ENCODE results near the gene LMNTD2.
A peak's percentile ranks its signal among the peaks of the same experiment; 100 is the strongest.

The LMNTD2 gene

GRCh38 chr11:560305-561147 lies at the start of gene LMNTD2, which contains the start of gene RASSF7:
LMNTD2 (minus strand) TSS chr11:560738; CDS start chr11:560716, 22 bp downstream.
RASSF7 (plus strand) TSS chr11:560970; CDS start chr11:561769, 799 bp downstream.
- DNase-seq (ENCODE audit: low read depth in 3 of 3), result peak; percentile 90 to 96 (median 91)

- DNase-seq (ENCODE audit: low read depth in 3 of 3), result no peak
Observed at GRCh38 chr11:609341-609811, 48.8 kb upstream of the LMNTD2 start.

GRCh38 chr11:608791-609251 lies 48.3 kb upstream of the LMNTD2 start:
- DNase-seq (ENCODE audit: low read depth in 3 of 3), result no peak

- DNase-seq (ENCODE audit: low read depth in 3 of 3), result no peak
Observed at GRCh38 chr11:607971-608659, 47.6 kb upstream of the LMNTD2 start.

- DNase-seq (ENCODE audit: low read depth in 3 of 3), result no peak
Observed at GRCh38 chr11:607020-607780, 46.7 kb upstream of the LMNTD2 start.

- DNase-seq (ENCODE audit: low read depth in 3 of 3), result no peak
Observed at GRCh38 chr11:606245-606644, 45.7 kb upstream of the LMNTD2 start.

- no peak for DNase-seq (ENCODE audit: low read depth in 3 of 3)
Observed at GRCh38 chr11:605286-606129, 45.0 kb upstream of the LMNTD2 start.

GRCh38 chr11:603154-603553 lies 42.6 kb upstream of the LMNTD2 start:
- no peak for DNase-seq (ENCODE audit: low read depth in 3 of 3)

- no peak for DNase-seq (ENCODE audit: low read depth in 3 of 3)
Observed at GRCh38 chr11:601573-602245, 41.2 kb upstream of the LMNTD2 start.

GRCh38 chr11:598005-598680 lies 37.6 kb upstream of the LMNTD2 start:
- DNase-seq (ENCODE audit: low read depth in 3 of 3), result no peak

- no peak for DNase-seq (ENCODE audit: low read depth in 3 of 3)
Observed at GRCh38 chr11:597166-597725, 36.7 kb upstream of the LMNTD2 start.

- DNase-seq (ENCODE audit: low read depth in 3 of 3), result no peak
Observed at GRCh38 chr11:596374-596773, 35.8 kb upstream of the LMNTD2 start.

- no peak for DNase-seq (ENCODE audit: low read depth in 3 of 3)
Observed at GRCh38 chr11:595400-595799, 34.9 kb upstream of the LMNTD2 start.

GRCh38 chr11:593347-593746 lies 32.8 kb upstream of the LMNTD2 start:
- DNase-seq (ENCODE audit: low read depth in 3 of 3), result no peak

- DNase-seq (ENCODE audit: low read depth in 3 of 3), result no peak
Observed at GRCh38 chr11:592918-593317, 32.4 kb upstream of the LMNTD2 start.

- DNase-seq (ENCODE audit: low read depth in 3 of 3), result no peak
Observed at GRCh38 chr11:592501-592900, 32.0 kb upstream of the LMNTD2 start.

GRCh38 chr11:590997-591396 lies 30.5 kb upstream of the LMNTD2 start:
- DNase-seq (ENCODE audit: low read depth in 3 of 3), result no peak

GRCh38 chr11:589798-590197 lies 29.3 kb upstream of the LMNTD2 start:
- no peak for DNase-seq (ENCODE audit: low read depth in 3 of 3)

GRCh38 chr11:587978-588380 lies 27.4 kb upstream of the LMNTD2 start:
- DNase-seq (ENCODE audit: low read depth in 3 of 3), result peak; percentile 23 to 66 (median 45)

GRCh38 chr11:587546-587945 lies 27.0 kb upstream of the LMNTD2 start:
- DNase-seq (ENCODE audit: low read depth in 3 of 3), result no peak
